Measurements from ENCODE around the gene RAB38.

The RAB38 gene

GRCh38 chr11:88174709-88175568, at the start of gene RAB38:
Gene RAB38 (minus strand): TSS chr11:88175443. CDS start chr11:88175384, 59 bp downstream.
- DNase-seq, result no peak

- no peak for DNase-seq
These were observed 38.2 kb upstream of the RAB38 start for GRCh38 chr11:88213406-88213805.

GRCh38 chr11:88212300-88212699, 37.1 kb upstream of the RAB38 start:
- no peak for DNase-seq

GRCh38 chr11:88208745-88209144, 33.5 kb upstream of the RAB38 start:
- no peak for DNase-seq

GRCh38 chr11:88206751-88207150, 31.5 kb upstream of the RAB38 start:
- no peak for DNase-seq

GRCh38 chr11:88204353-88204752, 29.1 kb upstream of the RAB38 start:
- no peak for DNase-seq

- no peak for DNase-seq
These were observed 28.4 kb upstream of the RAB38 start for GRCh38 chr11:88203604-88204003.

GRCh38 chr11:88202498-88202897, 27.3 kb upstream of the RAB38 start:
- no peak for DNase-seq

- no peak for DNase-seq
These were observed 21.1 kb upstream of the RAB38 start for GRCh38 chr11:88196393-88196792.

- DNase-seq, result no peak
These were observed 20.7 kb upstream of the RAB38 start for GRCh38 chr11:88195908-88196307.

- no peak for DNase-seq
These were observed 19.7 kb upstream of the RAB38 start for GRCh38 chr11:88194990-88195389.

GRCh38 chr11:88193278-88193677, 18.0 kb upstream of the RAB38 start:
- DNase-seq, result no peak

- no peak for DNase-seq
These were observed 13.7 kb upstream of the RAB38 start for GRCh38 chr11:88188932-88189253.

- no peak for DNase-seq
These were observed 13.1 kb upstream of the RAB38 start for GRCh38 chr11:88188251-88188931.

GRCh38 chr11:88183233-88183632, 8.0 kb upstream of the RAB38 start:
- DNase-seq, result no peak

- no peak for DNase-seq
These were observed 6.5 kb upstream of the RAB38 start for GRCh38 chr11:88181776-88182175.

- no peak for DNase-seq
These were observed 4.9 kb upstream of the RAB38 start for GRCh38 chr11:88179971-88180629.

GRCh38 chr11:88179141-88179540, 3.9 kb upstream of the RAB38 start:
- no peak for DNase-seq

GRCh38 chr11:88178191-88178590, 2.9 kb upstream of the RAB38 start:
- DNase-seq, result no peak

- DNase-seq, result no peak
These were observed 379 bp upstream of the RAB38 start for GRCh38 chr11:88175569-88176075.

GRCh38 chr11:88173956-88174355, 1.3 kb downstream of the RAB38 start:
- DNase-seq, result no peak

GRCh38 chr11:88171982-88172381, 3.3 kb downstream of the RAB38 start:
- DNase-seq, result no peak

GRCh38 chr11:88170673-88171072, 4.6 kb downstream of the RAB38 start:
- DNase-seq, result no peak

- no peak for DNase-seq
These were observed 5.4 kb downstream of the RAB38 start for GRCh38 chr11:88169881-88170280.
